HEK293T (cell line): ENCODE results near the gene VWA8.

Source experiments
- FOXA1 ChIP-seq: fragments of 450-650 bp; IDR thresholded peaks from 2 replicates; pipeline ENCODE4 v1.6.1; 2016; ENCODE audit warnings: mild to moderate bottlenecking
- FOXK2 ChIP-seq: fragments of 450-650 bp; IDR thresholded peaks from 2 replicates; pipeline ENCODE4 v1.6.1; 2016; ENCODE audit warnings: mild to moderate bottlenecking
- FOXM1 ChIP-seq: fragments of 450-650 bp; IDR thresholded peaks from 2 replicates; pipeline ENCODE4 v1.6.1; 2017; ENCODE audit warnings: mild to moderate bottlenecking, borderline replicate concordance
- SP1 ChIP-seq: fragments of 450-650 bp; IDR thresholded peaks from 2 replicates; pipeline ENCODE4 v1.6.1; 2017
- SUZ12 ChIP-seq: fragments of 450-650 bp; IDR thresholded peaks from 2 replicates; pipeline ENCODE4 v1.6.1; 2016; ENCODE audit warnings: mild to moderate bottlenecking
- ZNF384 ChIP-seq: fragments of 450-650 bp; IDR thresholded peaks from 2 replicates; pipeline ENCODE4 v1.6.1; 2016

GRCh38 chr13:41919031-41919740 is 41.7 kb downstream of the VWA8 start:
- TF ChIP-seq FOXA1 (no peak), FOXK2 (no peak), FOXM1 (no peak), SUZ12 (no peak), ZNF384 (no peak), SP1 (no peak)
